ENCODE results near the gene TM4SF20. TPM values are rescaled to one million over a fixed set of nuclear protein-coding genes. Genes with fewer than 3 reads are reported as not detected.

TM4SF20 gene
- polyA plus RNA-seq, 3 donors, result not detected

GRCh38 chr2:227373389-227373788 lies 5.7 kb downstream of the TM4SF20 start:
- no peak overlapping the region for H3K4me2 ChIP-seq (replicated peaks; ENCODE audit: extremely low read depth, low read length, poor library complexity, severe bottlenecking)
- WGBS (ENCODE audit: insufficient coverage), result 80% methylated on average over 1 of the region's 10 CpGs

DNA sequence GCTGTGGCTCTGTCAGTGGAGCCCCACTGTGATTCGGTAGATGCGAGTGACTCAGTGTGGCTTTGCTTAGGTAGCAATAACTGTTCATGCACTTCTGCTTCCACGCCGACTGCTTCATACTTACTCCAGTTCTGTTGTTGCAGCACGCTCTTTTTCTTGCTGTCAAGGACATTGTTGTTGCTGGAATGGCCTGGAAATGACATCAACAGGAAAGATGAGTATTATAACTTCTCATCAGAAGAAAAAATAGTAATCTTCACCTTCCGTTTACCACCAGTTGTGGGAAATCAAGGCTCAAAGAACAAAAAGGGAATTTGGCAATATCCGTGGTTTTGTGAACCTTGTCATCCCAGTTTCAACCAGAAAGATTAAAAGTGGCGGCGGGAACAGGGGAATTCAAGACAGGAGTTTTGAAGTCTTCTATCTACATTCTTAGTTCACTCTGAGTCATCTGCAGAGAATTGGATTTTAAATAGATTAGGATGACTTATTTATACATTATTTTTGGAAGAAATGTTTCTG lies 8.3 kb downstream of the TM4SF20 start:
- WGBS (ENCODE audit: insufficient coverage), result 0% methylated on average over 1 of the region's 9 CpGs
- no peaks in the 10 kb centered on the region for H3K27me3 Mint-ChIP-seq (ENCODE audit: low read depth in 3 of 3)

More at GRCh38 chr2:227373389-227373788, 5.7 kb downstream of the TM4SF20 start:
- peaks cover 36 to 64% of the 10 kb centered on the region in 2 donors for H3K4me1 ChIP-seq (ENCODE audit: control insufficient read depth in 1 of 2, insufficient read depth in 2 of 2, low read length in 2 of 2)
- no peaks in the 10 kb centered on the region for H3K27me3 ChIP-seq (ENCODE audit: control insufficient read depth in 2 of 2, insufficient read depth in 2 of 2, low read length in 2 of 2)
- H2AFZ ChIP-seq (ENCODE audit: insufficient read depth, low read depth, low read length, poor library complexity, severe bottlenecking), result no peak overlapping the region
- Mint-ChIP-seq H3K27me3 (ENCODE audit: low read depth in 3 of 3) (peaks cover 0 to 1% (median 0%) of the 10 kb centered on the region in 3 donors), H3K36me3 (peaks cover 0 to 4% of the 10 kb centered on the region in 2 donors), H3K27ac (peak overlapping the region in 4 of 7 donors; percentile 45 to 99 (median 64)), H3K9me3 (peaks cover 0 to 2% (median 0%) of the 10 kb centered on the region in 7 donors), H3K4me3 (no peak overlapping the region), H3K4me1 (peaks cover 60% of the 10 kb centered on the region)
- H4K20me1 ChIP-seq (ENCODE audit: insufficient read depth, low read length), result no peaks in the 10 kb centered on the region
- no peaks in the 10 kb centered on the region for H3K9me3 ChIP-seq (replicated peaks in 1 of 2; ENCODE audit: control insufficient read depth in 1 of 2, insufficient read depth in 1 of 2, low read length in 2 of 2)
- TF ChIP-seq, protein P1, sequence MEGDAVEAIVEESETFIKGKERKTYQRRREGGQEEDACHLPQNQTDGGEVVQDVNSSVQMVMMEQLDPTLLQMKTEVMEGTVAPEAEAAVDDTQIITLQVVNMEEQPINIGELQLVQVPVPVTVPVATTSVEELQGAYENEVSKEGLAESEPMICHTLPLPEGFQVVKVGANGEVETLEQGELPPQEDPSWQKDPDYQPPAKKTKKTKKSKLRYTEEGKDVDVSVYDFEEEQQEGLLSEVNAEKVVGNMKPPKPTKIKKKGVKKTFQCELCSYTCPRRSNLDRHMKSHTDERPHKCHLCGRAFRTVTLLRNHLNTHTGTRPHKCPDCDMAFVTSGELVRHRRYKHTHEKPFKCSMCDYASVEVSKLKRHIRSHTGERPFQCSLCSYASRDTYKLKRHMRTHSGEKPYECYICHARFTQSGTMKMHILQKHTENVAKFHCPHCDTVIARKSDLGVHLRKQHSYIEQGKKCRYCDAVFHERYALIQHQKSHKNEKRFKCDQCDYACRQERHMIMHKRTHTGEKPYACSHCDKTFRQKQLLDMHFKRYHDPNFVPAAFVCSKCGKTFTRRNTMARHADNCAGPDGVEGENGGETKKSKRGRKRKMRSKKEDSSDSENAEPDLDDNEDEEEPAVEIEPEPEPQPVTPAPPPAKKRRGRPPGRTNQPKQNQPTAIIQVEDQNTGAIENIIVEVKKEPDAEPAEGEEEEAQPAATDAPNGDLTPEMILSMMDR (IDR thresholded peaks at IDR 0.05), result no peak
- no peaks in the 10 kb centered on the region for H3K36me3 ChIP-seq (replicated peaks in 1 of 2; ENCODE audit: control insufficient read depth in 1 of 2, insufficient read depth in 2 of 2, low read length in 2 of 2)
- DNase-seq, result no peak
- H3K4me3 ChIP-seq (replicated peaks in 1 of 3; ENCODE audit: low read depth in 2 of 3, low read length in 3 of 3), result no peak overlapping the region
- no peak overlapping the region for H3K27ac ChIP-seq (ENCODE audit: low read depth in 1 of 2, low read length in 2 of 2)
- H3K79me2 ChIP-seq (ENCODE audit: insufficient read depth, low read length), result no peaks in the 10 kb centered on the region
- no peak overlapping the region for H3K9ac ChIP-seq (ENCODE audit: insufficient read depth, low read length, poor library complexity, severe bottlenecking)
- intact Hi-C loops (cut with micrococcal nuclease), result loop anchor here (5.0 kb wide), 3 partner anchors 34 to 444 kb away; partner anchors contain the start of gene MFF (in 1 of the 2)

More for the DNA sequence above, 8.3 kb downstream of the TM4SF20 start:
- peaks cover 65% of the 10 kb centered on the region for H3K4me1 Mint-ChIP-seq
- Histone ChIP-seq H3K27ac (ENCODE audit: low read depth in 1 of 2, low read length in 2 of 2) (peak overlapping the region; percentile 91 to 93), H3K4me2 (replicated peaks; ENCODE audit: extremely low read depth, low read length, poor library complexity, severe bottlenecking) (peak overlapping the region; percentile 38), H3K79me2 (ENCODE audit: insufficient read depth, low read length) (no peaks in the 10 kb centered on the region), H3K9ac (ENCODE audit: insufficient read depth, low read length, poor library complexity, severe bottlenecking) (peak overlapping the region; percentile 60), H3K9me3 (replicated peaks in 1 of 2; ENCODE audit: control insufficient read depth in 1 of 2, insufficient read depth in 1 of 2, low read length in 2 of 2) (no peaks in the 10 kb centered on the region), H3K36me3 (replicated peaks in 1 of 2; ENCODE audit: control insufficient read depth in 1 of 2, insufficient read depth in 2 of 2, low read length in 2 of 2) (no peaks in the 10 kb centered on the region), H3K4me3 (replicated peaks in 1 of 3; ENCODE audit: low read depth in 2 of 3, low read length in 3 of 3) (peak overlapping the region in 1 of 3 experiments; percentile 43), H2AFZ (ENCODE audit: insufficient read depth, low read depth, low read length, poor library complexity, severe bottlenecking) (no peak overlapping the region), H4K20me1 (ENCODE audit: insufficient read depth, low read length) (no peaks in the 10 kb centered on the region), H3K4me1 (ENCODE audit: control insufficient read depth in 1 of 2, insufficient read depth in 2 of 2, low read length in 2 of 2) (peaks cover 58 to 74% of the 10 kb centered on the region in 2 donors), H3K27me3 (ENCODE audit: control insufficient read depth in 2 of 2, insufficient read depth in 2 of 2, low read length in 2 of 2) (no peaks in the 10 kb centered on the region)
- TF ChIP-seq, protein P1 (IDR thresholded peaks at IDR 0.05), result no peak
- peak overlapping the region; percentile 96 to 100 (median 99) for H3K27ac Mint-ChIP-seq
- DNase-seq, result peak; percentile 96 to 99 (median 97)
- intact Hi-C loops (cut with micrococcal nuclease), result loop anchor here (2.0 to 5.0 kb wide), 4 partner anchors 36 to 448 kb away; partner anchors contain the start of gene MFF (in 1 of the 2)
- H3K36me3 Mint-ChIP-seq, result peaks cover 2 to 4% of the 10 kb centered on the region in 2 donors
- H3K9me3 Mint-ChIP-seq, result peaks cover 0 to 2% (median 0%) of the 10 kb centered on the region in 7 donors
- H3K4me3 Mint-ChIP-seq, result peak overlapping the region in 1 of 2 donors; percentile 60
